GM18526 (cell line): ENCODE measurements around the gene SLC7A8.

Experiments
- POLR2A ChIP-seq: IDR thresholded peaks from 3 replicates; pipeline ENCODE4 v1.6.1; 2011; ENCODE audit not compliant: insufficient read length; ENCODE audit errors: extremely low read depth

Gene SLC7A8

GRCh38 chr14:23183479-23183878 lies at the start of gene SLC7A8:
SLC7A8 (minus strand) TSS chr14:23183660; CDS start chr14:23182914, 746 bp downstream.
- TF ChIP-seq POLR2A = no peak

- no peak for TF ChIP-seq POLR2A
Measured at GRCh38 chr14:23228812-23229211, 45.4 kb upstream of the SLC7A8 start.

GRCh38 chr14:23227566-23227965 lies 44.1 kb upstream of the SLC7A8 start:
- TF ChIP-seq POLR2A = no peak

GRCh38 chr14:23219075-23219474 lies 35.6 kb upstream of the SLC7A8 start:
- TF ChIP-seq POLR2A = no peak

GRCh38 chr14:23217032-23218020 lies 33.9 kb upstream of the SLC7A8 start:
- no peak for TF ChIP-seq POLR2A

GRCh38 chr14:23215421-23215820 lies 32.0 kb upstream of the SLC7A8 start:
- no peak for TF ChIP-seq POLR2A

- no peak for TF ChIP-seq POLR2A
Measured at GRCh38 chr14:23209651-23210423, 26.4 kb upstream of the SLC7A8 start.

- TF ChIP-seq POLR2A = no peak
Measured at GRCh38 chr14:23208324-23208723, 24.9 kb upstream of the SLC7A8 start.

GRCh38 chr14:23207146-23207540 lies 23.7 kb upstream of the SLC7A8 start:
- TF ChIP-seq POLR2A = no peak

GRCh38 chr14:23206422-23207145 lies 23.1 kb upstream of the SLC7A8 start:
- TF ChIP-seq POLR2A = no peak

GRCh38 chr14:23202001-23202400 lies 18.5 kb upstream of the SLC7A8 start:
- no peak for TF ChIP-seq POLR2A

GRCh38 chr14:23195552-23196101 lies 12.2 kb upstream of the SLC7A8 start:
- no peak for TF ChIP-seq POLR2A

GRCh38 chr14:23193432-23193831 lies 10.0 kb upstream of the SLC7A8 start:
- TF ChIP-seq POLR2A = no peak

- no peak for TF ChIP-seq POLR2A
Measured at GRCh38 chr14:23187925-23188324, 4.5 kb upstream of the SLC7A8 start.
